GM12865 (cell line): ENCODE measurements around the gene PPP1R7.

Source experiments
- DNase-seq: peaks from one replicate; pipeline ENCODE4 v3.0.0; 2010; ENCODE audit warnings: low read depth
- H3K4me3 ChIP-seq: 2 replicates; pipeline ENCODE4 v1.5.1; 2011; ENCODE audit warnings: mild to moderate bottlenecking, low read depth, low read length, control low read depth
- CTCF ChIP-seq: IDR thresholded peaks from 2 replicates; pipeline ENCODE4 v1.5.1; 2011; ENCODE audit warnings: low read length, control low read depth, low read depth, inconsistent platforms; ENCODE audit not compliant: insufficient read depth; ENCODE audit errors: missing control alignments

PPP1R7 gene

GRCh38 chr2:241160318-241160717 lies 10.1 kb downstream of the PPP1R7 start:
- no peak for DNase-seq

GRCh38 chr2:241161646-241162281 lies 11.5 kb downstream of the PPP1R7 start:
- DNase-seq, result no peak
- no peak for TF ChIP-seq CTCF
- H3K4me3 ChIP-seq, result no peak overlapping the region

More at GRCh38 chr2:241160318-241160717, 10.1 kb downstream of the PPP1R7 start:
- TF ChIP-seq CTCF, result no peak
- H3K4me3 ChIP-seq, result no peak overlapping the region

GRCh38 chr2:241163601-241164118 lies 13.4 kb downstream of the PPP1R7 start:
- DNase-seq, result no peak
- no peak for TF ChIP-seq CTCF

GRCh38 chr2:241168366-241168765 lies 18.1 kb downstream of the PPP1R7 start:
- DNase-seq, result no peak
- no peak overlapping the region for H3K4me3 ChIP-seq
- TF ChIP-seq CTCF, result no peak

More at GRCh38 chr2:241163601-241164118, 13.4 kb downstream of the PPP1R7 start:
- no peak overlapping the region for H3K4me3 ChIP-seq

GRCh38 chr2:241173557-241173956 lies 23.3 kb downstream of the PPP1R7 start:
- H3K4me3 ChIP-seq, result no peak overlapping the region
- no peak for TF ChIP-seq CTCF
- DNase-seq, result no peak

- H3K4me3 ChIP-seq, result no peak overlapping the region
- DNase-seq, result no peak
- TF ChIP-seq CTCF, result no peak
These were observed 27.5 kb downstream of the PPP1R7 start for GRCh38 chr2:241177526-241178334.
